IMR-90 (cell line): Measurements from ENCODE around the gene HIPK3. TPM values are rescaled to one million over a fixed set of nuclear protein-coding genes. Genes with fewer than 3 reads are reported as not detected.

Source experiments
- ATAC-seq: fragments of 200-7000 bp; cut with Tn5 transposase; 2 replicates; pipeline ENCODE4 v1.9.1; 2020; ENCODE audit warnings: low read depth, mild to moderate bottlenecking, moderate library complexity
- BruUV-seq: library from RNA; stranded (reverse); fragments of 400-500 nt; replicated peaks from 2 replicates; lab custom pipeline; 2021; lab: Mats Ljungman, UMichigan
- CTCF ChIA-PET: fragments of 300-600 bp; formaldehyde crosslinking; extraction: SDS; loops from one replicate; lab custom pipeline; 2021; ENCODE audit warnings: antibody characterized with exemption; lab: Yijun Ruan, JAX
- POLR2A ChIA-PET: fragments of 300-600 bp; sonication (Branson Sonifier 250); formaldehyde crosslinking; loops from one replicate; lab custom pipeline; 2022; ENCODE audit warnings: antibody characterized with exemption; ENCODE audit not compliant: unreplicated experiment; lab: Charles Lee
- DNase-seq: peaks from one replicate; pipeline ENCODE4 v3.0.0; 2013
- H2AFZ ChIP-seq: replicated peaks from 2 replicates; pipeline ENCODE3; 2013; ENCODE audit warnings: low read length, mild to moderate bottlenecking; ENCODE audit not compliant: poor library complexity
- H2AK5ac ChIP-seq: 2 replicates; pipeline ENCODE4 v1.6.1; 2013; ENCODE audit warnings: low read depth, low read length, inconsistent platforms
- H2AK9ac ChIP-seq: replicated peaks from 2 replicates; pipeline ENCODE3; 2013; ENCODE audit warnings: mild to moderate bottlenecking, low read depth, low read length, moderate library complexity; ENCODE audit not compliant: poor library complexity
- H2BK120ac ChIP-seq: 2 replicates; pipeline ENCODE4 v1.6.1; 2013; ENCODE audit warnings: low read depth, low read length, inconsistent platforms
- H2BK15ac ChIP-seq: 3 replicates; pipeline ENCODE4 v1.6.1; 2013; ENCODE audit warnings: low read depth, low read length, inconsistent platforms
- H2BK20ac ChIP-seq: 2 replicates; pipeline ENCODE4 v1.6.1; 2013; ENCODE audit warnings: low read depth, mild to moderate bottlenecking, inconsistent platforms, low read length, moderate library complexity
- H2BK5ac ChIP-seq: 2 replicates; pipeline ENCODE4 v1.6.1; 2013; ENCODE audit warnings: mild to moderate bottlenecking, low read depth, low read length, inconsistent platforms; ENCODE audit not compliant: poor library complexity, severe bottlenecking
- H3K14ac ChIP-seq: replicated peaks from 2 replicates; pipeline ENCODE4 v1.6.1; 2013; ENCODE audit warnings: low read depth, low read length, inconsistent platforms
- H3K18ac ChIP-seq: 2 replicates; pipeline ENCODE4 v1.6.1; 2013; ENCODE audit warnings: low read depth, low read length, control low read depth
- H3K23ac ChIP-seq: 2 replicates; pipeline ENCODE4 v1.6.1; 2013; ENCODE audit warnings: low read depth, low read length, inconsistent platforms
- H3K27ac ChIP-seq: 2 replicates; pipeline ENCODE4 v1.5.1; 2013; ENCODE audit warnings: mild to moderate bottlenecking, control low read depth, low read length; ENCODE audit not compliant: insufficient read depth
- H3K27me3 ChIP-seq: 2 replicates; pipeline ENCODE4 v1.6.1; 2013; ENCODE audit warnings: low read length; ENCODE audit not compliant: control insufficient read depth, insufficient read depth
- H3K36me3 ChIP-seq: 2 replicates; pipeline ENCODE4 v1.6.1; 2013; ENCODE audit warnings: low read length, mixed read lengths; ENCODE audit not compliant: control insufficient read depth, insufficient read depth
- H3K4ac ChIP-seq: 2 replicates; pipeline ENCODE4 v1.6.1; 2013; ENCODE audit warnings: low read depth, low read length, inconsistent platforms
- H3K4me1 ChIP-seq: 2 replicates; pipeline ENCODE4 v1.6.1; 2013; ENCODE audit warnings: low read length, mixed read lengths; ENCODE audit not compliant: control insufficient read depth, insufficient read depth
- H3K4me2 ChIP-seq: 2 replicates; pipeline ENCODE4 v1.6.1; 2013; ENCODE audit warnings: low read depth, mild to moderate bottlenecking, control low read depth, low read length, moderate library complexity
- H3K4me3 ChIP-seq: 2 replicates; pipeline ENCODE4 v1.5.1; 2013; ENCODE audit warnings: low read depth, mild to moderate bottlenecking, control low read depth, low read length, moderate library complexity; ENCODE audit not compliant: insufficient read depth
- H3K56ac ChIP-seq: 2 replicates; pipeline ENCODE4 v1.6.1; 2013; ENCODE audit warnings: low read length, inconsistent platforms; ENCODE audit not compliant: insufficient read depth; ENCODE audit errors: extremely low read depth
- H3K79me1 ChIP-seq, 2 experiments: 2 replicates each; pipeline ENCODE4 v1.6.1; 2013; ENCODE audit warnings: low read length in 2 of 2, inconsistent platforms in 1 of 2, low read depth in 1 of 2
- H3K9ac ChIP-seq: 2 replicates; pipeline ENCODE4 v1.6.1; 2013; ENCODE audit warnings: low read depth, low read length, control low read depth
- H3K9me1 ChIP-seq: 2 replicates; pipeline ENCODE4 v1.6.1; 2013; ENCODE audit warnings: low read length, inconsistent platforms; ENCODE audit not compliant: insufficient read depth
- H3K9me3 ChIP-seq: 2 replicates; pipeline ENCODE4 v1.6.1; 2013; ENCODE audit warnings: low read length; ENCODE audit not compliant: control insufficient read depth, insufficient read depth
- H4K20me1 ChIP-seq: 2 replicates; pipeline ENCODE4 v1.6.1; 2013; ENCODE audit warnings: low read length, inconsistent platforms; ENCODE audit not compliant: insufficient read depth
- H4K5ac ChIP-seq: 2 replicates; pipeline ENCODE4 v1.6.1; 2013; ENCODE audit warnings: mild to moderate bottlenecking, low read depth, low read length, control low read depth
- H4K8ac ChIP-seq, 2 experiments: 2 replicates each; pipeline ENCODE4 v1.6.1; 2013; ENCODE audit warnings: low read depth in 2 of 2, low read length in 2 of 2, control low read depth in 1 of 2, inconsistent platforms in 1 of 2
- H4K91ac ChIP-seq: 2 replicates; pipeline ENCODE4 v1.6.1; 2013; ENCODE audit warnings: low read depth, low read length, inconsistent platforms; ENCODE audit not compliant: insufficient read depth
- CEBPB ChIP-seq: IDR thresholded peaks from 2 replicates; pipeline ENCODE4 v1.6.1; 2012; ENCODE audit warnings: low read depth, low read length, improper control_type of control experiment
- CHD1 ChIP-seq: IDR thresholded peaks from 2 replicates; pipeline ENCODE4 v1.6.1; 2012; ENCODE audit warnings: low read depth, low read length, improper control_type of control experiment
- FOS ChIP-seq: fragments of 150-350 bp; IDR thresholded peaks from 2 replicates; pipeline ENCODE4 v1.6.1; 2016; ENCODE audit warnings: low read depth, low read length
- MXI1 ChIP-seq: IDR thresholded peaks from 2 replicates; pipeline ENCODE4 v1.6.1; 2012; ENCODE audit warnings: low read depth, mild to moderate bottlenecking, low read length, moderate library complexity, borderline replicate concordance
- NFE2L2 ChIP-seq: fragments of 150-350 bp; IDR thresholded peaks from 2 replicates; pipeline ENCODE4 v1.6.1; 2016; ENCODE audit warnings: low read depth, mild to moderate bottlenecking, low read length
- RAD21 ChIP-seq: IDR thresholded peaks from 2 replicates; pipeline ENCODE4 v1.6.1; 2012; ENCODE audit warnings: low read length, improper control_type of control experiment
- WGBS, 2 experiments: methylation state at CpG; one replicate each; pipeline versions ENCODE4 v1.1.5 to v1.1.7; 2013; ENCODE audit warnings: missing lambda C conversion rate in 2 of 2; ENCODE audit not compliant: insufficient read length in 1 of 2; ENCODE audit errors: extremely low coverage in 2 of 2; 5-methylcytosine and 5-hydroxymethylcytosine counted together
- dilution Hi-C: fragments of 300-500 bp; cut with HindIII; formaldehyde crosslinking; loops from one replicate; pipeline ENCODE4 v1.14.3; 2018; ENCODE audit warnings: low sequenced_read_pairs; ENCODE audit not compliant: unreplicated experiment
- in situ Hi-C: fragments of 300-500 bp; cut with MboI; formaldehyde crosslinking; loops from 3 replicates; pipeline ENCODE4 v1.14.3; 2019; ENCODE audit warnings: low sequenced_read_pairs, inconsistent platforms, mixed read lengths
- intact Hi-C: fragments of 100-400 bp; cut with micrococcal nuclease; formaldehyde crosslinking; loops from 2 replicates; pipeline ENCODE4 v1.10.0; 2022
- polyA plus RNA-seq, 3 experiments: library from polyadenylated mRNA; depleted of rRNA; stranded (reverse); fragments of >200 nt; gene quantifications; 2 replicates each; pipeline ENCODE4 v1.2.3, GENCODE V29; 2012; ENCODE audit warnings: low replicate concordance in 1 of 3
- total RNA-seq: library from RNA; depleted of rRNA; stranded (reverse); fragments of >200 nt; gene quantifications from 2 replicates; pipeline ENCODE4 v1.2.3, GENCODE V29; 2012
- TF ChIP-seq, protein P1 (sequence below): fragments of 150-350 bp; IDR thresholded peaks from 2 replicates; pipeline ENCODE4 v1.6.1; 2016; ENCODE audit warnings: low read depth, mild to moderate bottlenecking, low read length, moderate library complexity, borderline replicate concordance

The HIPK3 gene
- total and polyA plus RNA-seq, 2 of the 4 experiments (the other 2 are of a cell fraction): 8.3 to 103 TPM

DNA sequence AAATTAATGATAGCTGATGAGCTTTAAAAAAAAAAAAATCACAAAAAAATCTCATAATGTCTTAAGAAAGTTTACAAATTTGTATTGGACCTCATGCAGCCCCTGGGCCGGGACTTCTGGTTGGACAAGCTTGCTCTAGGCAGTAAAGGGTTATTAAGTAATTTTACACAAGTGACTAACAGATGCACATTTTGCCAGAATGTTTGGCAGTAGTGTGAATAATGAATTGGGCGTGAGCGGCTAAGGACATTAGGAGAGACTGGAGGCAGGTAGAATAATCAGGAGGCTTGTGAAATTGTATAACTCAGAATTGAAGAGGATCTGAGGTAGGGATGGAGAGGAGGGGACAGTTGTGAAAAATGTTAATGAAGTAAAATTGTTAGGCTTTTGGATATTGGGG, 77.4 kb downstream of the HIPK3 start:
- ATAC-seq: no peak
- Histone ChIP-seq H3K4me1 (no peaks in the 10 kb centered on the region), H3K23ac (no peak overlapping the region), H2AK9ac (no peak overlapping the region), H3K36me3 (peaks cover 21% of the 10 kb centered on the region), H3K79me1 (peaks cover 21 to 64% of the 10 kb centered on the region in 2 experiments), H3K14ac (no peak overlapping the region), H3K56ac (no peak overlapping the region), H3K9me3 (no peaks in the 10 kb centered on the region), H3K4me3 (no peak overlapping the region), H3K18ac (no peak overlapping the region), H2BK120ac (no peak overlapping the region), H3K27ac (no peak overlapping the region), H3K4me2 (no peak overlapping the region), H2BK5ac (no peak overlapping the region), H4K20me1 (peaks cover 38% of the 10 kb centered on the region; the same call in 1 of the 2 replicates), H3K27me3 (no peaks in the 10 kb centered on the region), H2BK20ac (no peak overlapping the region), H4K5ac (no peak overlapping the region), H3K4ac (no peak overlapping the region), H4K8ac (no peak overlapping the region), H2AFZ (no peak overlapping the region), H4K91ac (no peak overlapping the region), H3K9me1 (peaks cover 3% of the 10 kb centered on the region; the same call in 1 of the 2 replicates), H3K9ac (no peak overlapping the region), H2BK15ac (no peak overlapping the region), H2AK5ac (no peak overlapping the region)
- in situ Hi-C loops (no loop called here), intact Hi-C loops (no loop called here), dilution Hi-C loops (no loop called here)
- WGBS, 2 experiments: 100% methylated on average over 2 of the region's 3 CpGs; no CpG with 5 or more reads in 1 of the 2 experiments
- no TSS peak for BruUV-seq
- TF ChIP-seq, protein P1, sequence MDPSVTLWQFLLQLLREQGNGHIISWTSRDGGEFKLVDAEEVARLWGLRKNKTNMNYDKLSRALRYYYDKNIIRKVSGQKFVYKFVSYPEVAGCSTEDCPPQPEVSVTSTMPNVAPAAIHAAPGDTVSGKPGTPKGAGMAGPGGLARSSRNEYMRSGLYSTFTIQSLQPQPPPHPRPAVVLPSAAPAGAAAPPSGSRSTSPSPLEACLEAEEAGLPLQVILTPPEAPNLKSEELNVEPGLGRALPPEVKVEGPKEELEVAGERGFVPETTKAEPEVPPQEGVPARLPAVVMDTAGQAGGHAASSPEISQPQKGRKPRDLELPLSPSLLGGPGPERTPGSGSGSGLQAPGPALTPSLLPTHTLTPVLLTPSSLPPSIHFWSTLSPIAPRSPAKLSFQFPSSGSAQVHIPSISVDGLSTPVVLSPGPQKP: no peak
- TF ChIP-seq MXI1 (no peak), NFE2L2 (no peak), FOS (no peak), RAD21 (no peak), CHD1 (no peak), CEBPB (no peak)
- no peak for DNase-seq
- ChIA-PET POLR2A (no interaction called here), CTCF (interaction anchor here (0.6 to 0.7 kb wide), 2 partner anchors 77 to 188 kb away, joined by 3 read pairs; no protein-coding TSS in a partner anchor)
